IMR-90 (cell line): ENCODE measurements around the gene RAB20. TPM values are rescaled to one million over a fixed set of nuclear protein-coding genes. Genes with fewer than 3 reads are reported as not detected.
A peak's percentile ranks its signal among the peaks of the same experiment; 100 is the strongest.

Experiments
- ATAC-seq: fragments of 200-7000 bp; cut with Tn5 transposase; 2 replicates; pipeline ENCODE4 v1.9.1; 2020; ENCODE audit warnings: low read depth, mild to moderate bottlenecking, moderate library complexity
- BruUV-seq: library from RNA; stranded (reverse); fragments of 400-500 nt; replicated peaks from 2 replicates; lab custom pipeline; 2021; lab: Mats Ljungman, UMichigan
- CTCF ChIA-PET: fragments of 300-600 bp; formaldehyde crosslinking; extraction: SDS; loops from one replicate; lab custom pipeline; 2021; ENCODE audit warnings: antibody characterized with exemption; lab: Yijun Ruan, JAX
- POLR2A ChIA-PET: fragments of 300-600 bp; sonication (Branson Sonifier 250); formaldehyde crosslinking; loops from one replicate; lab custom pipeline; 2022; ENCODE audit warnings: antibody characterized with exemption; ENCODE audit not compliant: unreplicated experiment; lab: Charles Lee
- DNase-seq: peaks from one replicate; pipeline ENCODE4 v3.0.0; 2013
- H2AFZ ChIP-seq: replicated peaks from 2 replicates; pipeline ENCODE3; 2013; ENCODE audit warnings: low read length, mild to moderate bottlenecking; ENCODE audit not compliant: poor library complexity
- H2AK5ac ChIP-seq: 2 replicates; pipeline ENCODE4 v1.6.1; 2013; ENCODE audit warnings: low read depth, low read length, inconsistent platforms
- H2AK9ac ChIP-seq: replicated peaks from 2 replicates; pipeline ENCODE3; 2013; ENCODE audit warnings: mild to moderate bottlenecking, low read depth, low read length, moderate library complexity; ENCODE audit not compliant: poor library complexity
- H2BK120ac ChIP-seq: 2 replicates; pipeline ENCODE4 v1.6.1; 2013; ENCODE audit warnings: low read depth, low read length, inconsistent platforms
- H2BK15ac ChIP-seq: 3 replicates; pipeline ENCODE4 v1.6.1; 2013; ENCODE audit warnings: low read depth, low read length, inconsistent platforms
- H2BK20ac ChIP-seq: 2 replicates; pipeline ENCODE4 v1.6.1; 2013; ENCODE audit warnings: low read depth, mild to moderate bottlenecking, inconsistent platforms, low read length, moderate library complexity
- H2BK5ac ChIP-seq: 2 replicates; pipeline ENCODE4 v1.6.1; 2013; ENCODE audit warnings: mild to moderate bottlenecking, low read depth, low read length, inconsistent platforms; ENCODE audit not compliant: poor library complexity, severe bottlenecking
- H3K14ac ChIP-seq: replicated peaks from 2 replicates; pipeline ENCODE4 v1.6.1; 2013; ENCODE audit warnings: low read depth, low read length, inconsistent platforms
- H3K18ac ChIP-seq: 2 replicates; pipeline ENCODE4 v1.6.1; 2013; ENCODE audit warnings: low read depth, low read length, control low read depth
- H3K23ac ChIP-seq: 2 replicates; pipeline ENCODE4 v1.6.1; 2013; ENCODE audit warnings: low read depth, low read length, inconsistent platforms
- H3K27ac ChIP-seq: 2 replicates; pipeline ENCODE4 v1.5.1; 2013; ENCODE audit warnings: mild to moderate bottlenecking, control low read depth, low read length; ENCODE audit not compliant: insufficient read depth
- H3K27me3 ChIP-seq: 2 replicates; pipeline ENCODE4 v1.6.1; 2013; ENCODE audit warnings: low read length; ENCODE audit not compliant: control insufficient read depth, insufficient read depth
- H3K36me3 ChIP-seq: 2 replicates; pipeline ENCODE4 v1.6.1; 2013; ENCODE audit warnings: low read length, mixed read lengths; ENCODE audit not compliant: control insufficient read depth, insufficient read depth
- H3K4ac ChIP-seq: 2 replicates; pipeline ENCODE4 v1.6.1; 2013; ENCODE audit warnings: low read depth, low read length, inconsistent platforms
- H3K4me1 ChIP-seq: 2 replicates; pipeline ENCODE4 v1.6.1; 2013; ENCODE audit warnings: low read length, mixed read lengths; ENCODE audit not compliant: control insufficient read depth, insufficient read depth
- H3K4me2 ChIP-seq: 2 replicates; pipeline ENCODE4 v1.6.1; 2013; ENCODE audit warnings: low read depth, mild to moderate bottlenecking, control low read depth, low read length, moderate library complexity
- H3K4me3 ChIP-seq: 2 replicates; pipeline ENCODE4 v1.5.1; 2013; ENCODE audit warnings: low read depth, mild to moderate bottlenecking, control low read depth, low read length, moderate library complexity; ENCODE audit not compliant: insufficient read depth
- H3K56ac ChIP-seq: 2 replicates; pipeline ENCODE4 v1.6.1; 2013; ENCODE audit warnings: low read length, inconsistent platforms; ENCODE audit not compliant: insufficient read depth; ENCODE audit errors: extremely low read depth
- H3K79me1 ChIP-seq, 2 experiments: 2 replicates each; pipeline ENCODE4 v1.6.1; 2013; ENCODE audit warnings: low read length in 2 of 2, inconsistent platforms in 1 of 2, low read depth in 1 of 2
- H3K9ac ChIP-seq: 2 replicates; pipeline ENCODE4 v1.6.1; 2013; ENCODE audit warnings: low read depth, low read length, control low read depth
- H3K9me1 ChIP-seq: 2 replicates; pipeline ENCODE4 v1.6.1; 2013; ENCODE audit warnings: low read length, inconsistent platforms; ENCODE audit not compliant: insufficient read depth
- H3K9me3 ChIP-seq: 2 replicates; pipeline ENCODE4 v1.6.1; 2013; ENCODE audit warnings: low read length; ENCODE audit not compliant: control insufficient read depth, insufficient read depth
- H4K20me1 ChIP-seq: 2 replicates; pipeline ENCODE4 v1.6.1; 2013; ENCODE audit warnings: low read length, inconsistent platforms; ENCODE audit not compliant: insufficient read depth
- H4K5ac ChIP-seq: 2 replicates; pipeline ENCODE4 v1.6.1; 2013; ENCODE audit warnings: mild to moderate bottlenecking, low read depth, low read length, control low read depth
- H4K8ac ChIP-seq, 2 experiments: 2 replicates each; pipeline ENCODE4 v1.6.1; 2013; ENCODE audit warnings: low read depth in 2 of 2, low read length in 2 of 2, control low read depth in 1 of 2, inconsistent platforms in 1 of 2
- H4K91ac ChIP-seq: 2 replicates; pipeline ENCODE4 v1.6.1; 2013; ENCODE audit warnings: low read depth, low read length, inconsistent platforms; ENCODE audit not compliant: insufficient read depth
- BHLHE40 ChIP-seq: fragments of 150-350 bp; IDR thresholded peaks from 2 replicates; pipeline ENCODE4 v1.6.1; 2016; ENCODE audit warnings: mild to moderate bottlenecking, low read depth, low read length
- CTCF ChIP-seq: conservative IDR thresholded peaks from 2 replicates; pipeline ENCODE4 v1.5.1; 2012; ENCODE audit warnings: mild to moderate bottlenecking, low read depth, low read length, improper control_type of control experiment
- FOS ChIP-seq: fragments of 150-350 bp; IDR thresholded peaks from 2 replicates; pipeline ENCODE4 v1.6.1; 2016; ENCODE audit warnings: low read depth, low read length
- MAFK ChIP-seq: IDR thresholded peaks from 2 replicates; pipeline ENCODE4 v1.6.1; 2012; ENCODE audit warnings: low read depth, low read length, improper control_type of control experiment
- POLR2A ChIP-seq: IDR thresholded peaks from 2 replicates; pipeline ENCODE4 v1.6.1; 2012; ENCODE audit warnings: mild to moderate bottlenecking, low read depth, low read length
- RAD21 ChIP-seq: IDR thresholded peaks from 2 replicates; pipeline ENCODE4 v1.6.1; 2012; ENCODE audit warnings: low read length, improper control_type of control experiment
- WGBS, 2 experiments: methylation state at CpG; one replicate each; pipeline versions ENCODE4 v1.1.5 to v1.1.7; 2013; ENCODE audit warnings: missing lambda C conversion rate in 2 of 2; ENCODE audit not compliant: insufficient read length in 1 of 2; ENCODE audit errors: extremely low coverage in 2 of 2; 5-methylcytosine and 5-hydroxymethylcytosine counted together
- dilution Hi-C: fragments of 300-500 bp; cut with HindIII; formaldehyde crosslinking; loops from one replicate; pipeline ENCODE4 v1.14.3; 2018; ENCODE audit warnings: low sequenced_read_pairs; ENCODE audit not compliant: unreplicated experiment
- in situ Hi-C: fragments of 300-500 bp; cut with MboI; formaldehyde crosslinking; loops from 3 replicates; pipeline ENCODE4 v1.14.3; 2019; ENCODE audit warnings: low sequenced_read_pairs, inconsistent platforms, mixed read lengths
- intact Hi-C: fragments of 100-400 bp; cut with micrococcal nuclease; formaldehyde crosslinking; loops from 2 replicates; pipeline ENCODE4 v1.10.0; 2022
- polyA plus RNA-seq, 3 experiments: library from polyadenylated mRNA; depleted of rRNA; stranded (reverse); fragments of >200 nt; gene quantifications; 2 replicates each; pipeline ENCODE4 v1.2.3, GENCODE V29; 2012; ENCODE audit warnings: low replicate concordance in 1 of 3
- total RNA-seq: library from RNA; depleted of rRNA; stranded (reverse); fragments of >200 nt; gene quantifications from 2 replicates; pipeline ENCODE4 v1.2.3, GENCODE V29; 2012
- TF ChIP-seq, protein P1 (sequence below): fragments of 150-350 bp; IDR thresholded peaks from 2 replicates; pipeline ENCODE4 v1.6.1; 2016; ENCODE audit warnings: low read depth, mild to moderate bottlenecking, low read length, moderate library complexity, borderline replicate concordance

The RAB20 gene
- total and polyA plus RNA-seq, 2 of the 4 experiments (the other 2 are of a cell fraction): 3.8 to 5.1 TPM

GRCh38 chr13:110610955-110611595, 49.6 kb upstream of the RAB20 start:
- H2BK120ac ChIP-seq: no peak overlapping the region
- H3K9ac ChIP-seq: no peak overlapping the region
- no peak overlapping the region for H3K4ac ChIP-seq
- no TSS peak for BruUV-seq
- H2BK15ac ChIP-seq: no peak overlapping the region
- H3K18ac ChIP-seq: no peak overlapping the region
- in situ Hi-C loops: no loop called here
- WGBS, 2 experiments: 82% methylated on average over 6 of the region's 12 CpGs; no CpG with 5 or more reads in 1 of the 2 experiments
- POLR2A ChIA-PET: no interaction called here
- no peak overlapping the region; the same call in 1 of the 2 replicates for H3K4me2 ChIP-seq
- H4K8ac ChIP-seq: no peak overlapping the region
- peak; percentile 21 for DNase-seq
- no peaks in the 10 kb centered on the region for H3K9me3 ChIP-seq
- CTCF ChIA-PET: no interaction called here
- no peak overlapping the region for H3K56ac ChIP-seq
- H3K79me1 ChIP-seq: peaks cover 0 to 11% of the 10 kb centered on the region in 2 experiments; a peak in 2 of 4 replicates
- peaks cover 4% of the 10 kb centered on the region for H3K27me3 ChIP-seq
- H2BK20ac ChIP-seq: no peak overlapping the region
- H2AK5ac ChIP-seq: no peak overlapping the region
- no peak overlapping the region for H2BK5ac ChIP-seq
- H4K20me1 ChIP-seq: no peaks in the 10 kb centered on the region; the same call in 1 of the 2 replicates
- TF ChIP-seq MAFK (no peak), POLR2A (no peak), CTCF (no peak), BHLHE40 (no peak), FOS (no peak), RAD21 (no peak)
- TF ChIP-seq, protein P1, sequence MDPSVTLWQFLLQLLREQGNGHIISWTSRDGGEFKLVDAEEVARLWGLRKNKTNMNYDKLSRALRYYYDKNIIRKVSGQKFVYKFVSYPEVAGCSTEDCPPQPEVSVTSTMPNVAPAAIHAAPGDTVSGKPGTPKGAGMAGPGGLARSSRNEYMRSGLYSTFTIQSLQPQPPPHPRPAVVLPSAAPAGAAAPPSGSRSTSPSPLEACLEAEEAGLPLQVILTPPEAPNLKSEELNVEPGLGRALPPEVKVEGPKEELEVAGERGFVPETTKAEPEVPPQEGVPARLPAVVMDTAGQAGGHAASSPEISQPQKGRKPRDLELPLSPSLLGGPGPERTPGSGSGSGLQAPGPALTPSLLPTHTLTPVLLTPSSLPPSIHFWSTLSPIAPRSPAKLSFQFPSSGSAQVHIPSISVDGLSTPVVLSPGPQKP: no peak
- no peak overlapping the region for H3K23ac ChIP-seq
- no peaks in the 10 kb centered on the region for H3K36me3 ChIP-seq
- no peak overlapping the region for H3K4me3 ChIP-seq
- H4K5ac ChIP-seq: no peak overlapping the region
- H2AFZ ChIP-seq: peak overlapping the region; percentile 51
- dilution Hi-C loops: no loop called here
- H4K91ac ChIP-seq: no peak overlapping the region
- H2AK9ac ChIP-seq: no peak overlapping the region
- H3K14ac ChIP-seq: no peak overlapping the region
- no peak overlapping the region for H3K27ac ChIP-seq
- 0 out of 2 replicates have a peak, but pooled peaks cover 3% of the 10 kb centered on the region for H3K9me1 ChIP-seq
- no peak for ATAC-seq
- peaks cover 4% of the 10 kb centered on the region for H3K4me1 ChIP-seq
- intact Hi-C loops: no loop called here
